ENCODE measurements around the gene NMNAT3.

DNA sequence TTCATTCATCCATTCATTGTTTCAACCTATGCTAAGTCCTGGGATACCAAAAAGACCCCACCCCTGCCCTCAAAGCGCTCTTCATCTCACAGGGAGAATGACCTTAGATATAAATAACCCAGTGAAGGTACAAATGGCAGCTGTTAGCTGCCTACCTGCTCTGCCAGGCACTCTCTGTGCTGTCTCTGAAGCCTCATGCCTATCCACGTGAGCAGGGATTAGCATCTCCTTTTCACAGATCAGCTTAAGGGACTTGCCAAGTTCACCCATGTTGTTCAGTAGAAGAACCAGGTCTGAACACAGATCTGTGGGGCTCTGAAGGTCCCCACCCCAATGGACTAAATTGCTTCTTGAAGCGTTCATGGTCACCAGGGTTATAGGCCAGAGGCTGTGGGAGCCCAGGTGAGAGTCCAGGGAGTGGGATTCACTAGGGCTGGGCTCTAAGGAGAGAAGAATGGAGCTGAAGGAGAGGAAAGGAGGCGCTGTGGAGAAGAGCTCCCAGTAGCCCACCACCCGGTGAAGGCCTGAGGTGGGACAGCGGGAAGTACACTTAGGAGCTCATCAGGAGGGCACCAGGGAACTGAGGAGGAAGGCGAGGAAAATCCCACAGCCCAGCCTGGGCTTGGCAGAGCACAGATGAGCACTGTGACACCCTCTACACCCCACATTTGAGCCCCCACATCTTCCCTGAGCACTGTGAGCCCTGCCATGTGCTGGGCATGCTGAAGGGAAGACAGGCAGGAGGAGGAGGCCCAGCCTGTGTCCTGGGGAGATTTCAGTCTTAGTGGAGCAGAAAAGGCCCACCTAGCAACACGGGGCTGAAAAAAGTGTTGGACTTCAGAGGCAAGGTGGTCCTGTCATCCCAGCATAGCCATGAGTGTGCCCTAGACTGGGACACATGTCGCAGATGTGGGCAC lies 158.6 kb downstream of the NMNAT3 start:
- TF ChIP-seq, protein P1, sequence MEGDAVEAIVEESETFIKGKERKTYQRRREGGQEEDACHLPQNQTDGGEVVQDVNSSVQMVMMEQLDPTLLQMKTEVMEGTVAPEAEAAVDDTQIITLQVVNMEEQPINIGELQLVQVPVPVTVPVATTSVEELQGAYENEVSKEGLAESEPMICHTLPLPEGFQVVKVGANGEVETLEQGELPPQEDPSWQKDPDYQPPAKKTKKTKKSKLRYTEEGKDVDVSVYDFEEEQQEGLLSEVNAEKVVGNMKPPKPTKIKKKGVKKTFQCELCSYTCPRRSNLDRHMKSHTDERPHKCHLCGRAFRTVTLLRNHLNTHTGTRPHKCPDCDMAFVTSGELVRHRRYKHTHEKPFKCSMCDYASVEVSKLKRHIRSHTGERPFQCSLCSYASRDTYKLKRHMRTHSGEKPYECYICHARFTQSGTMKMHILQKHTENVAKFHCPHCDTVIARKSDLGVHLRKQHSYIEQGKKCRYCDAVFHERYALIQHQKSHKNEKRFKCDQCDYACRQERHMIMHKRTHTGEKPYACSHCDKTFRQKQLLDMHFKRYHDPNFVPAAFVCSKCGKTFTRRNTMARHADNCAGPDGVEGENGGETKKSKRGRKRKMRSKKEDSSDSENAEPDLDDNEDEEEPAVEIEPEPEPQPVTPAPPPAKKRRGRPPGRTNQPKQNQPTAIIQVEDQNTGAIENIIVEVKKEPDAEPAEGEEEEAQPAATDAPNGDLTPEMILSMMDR (IDR thresholded peaks at IDR 0.05 in 4 of 5, conservative IDR thresholded peaks at IDR 0.05 in 1 of 5), result no peak
- TF ChIP-seq POLR2A (IDR thresholded peaks at IDR 0.05), result no peak
